ENCODE measurements around the gene OGN.

The OGN gene

GRCh38 chr9:92342825-92343488 lies 61.4 kb downstream of the OGN start:
- no peak for DNase-seq

DNA sequence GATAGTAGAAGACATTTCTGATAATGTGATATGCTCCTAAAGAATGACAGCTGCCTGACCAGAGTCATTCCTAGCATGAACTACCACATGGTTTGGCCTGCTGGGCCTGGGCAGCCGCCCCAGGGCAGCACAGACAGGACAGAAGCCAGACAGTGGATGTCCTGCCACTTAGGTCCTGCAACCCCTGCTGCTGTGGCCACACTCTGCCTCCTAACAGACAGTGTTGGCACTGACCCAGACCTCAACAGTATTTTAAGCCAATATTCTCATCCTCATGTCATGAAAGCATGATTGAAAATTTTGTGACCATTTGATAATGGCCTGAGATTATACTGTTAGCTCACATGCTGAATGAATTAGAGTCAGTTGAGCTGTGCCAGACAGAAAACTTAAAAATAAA lies 62.8 kb downstream of the OGN start:
- no peak for DNase-seq

- DNase-seq, result no peak
Measured at GRCh38 chr9:92333282-92333634, 71.1 kb downstream of the OGN start.
